ENCODE data around the gene CDKAL1.
"Not testable (repeated sequence)": the region's sequence is repeated elsewhere in the genome, so short reads cannot be mapped to it uniquely, and the experiment has no call there.

CDKAL1 gene

DNA sequence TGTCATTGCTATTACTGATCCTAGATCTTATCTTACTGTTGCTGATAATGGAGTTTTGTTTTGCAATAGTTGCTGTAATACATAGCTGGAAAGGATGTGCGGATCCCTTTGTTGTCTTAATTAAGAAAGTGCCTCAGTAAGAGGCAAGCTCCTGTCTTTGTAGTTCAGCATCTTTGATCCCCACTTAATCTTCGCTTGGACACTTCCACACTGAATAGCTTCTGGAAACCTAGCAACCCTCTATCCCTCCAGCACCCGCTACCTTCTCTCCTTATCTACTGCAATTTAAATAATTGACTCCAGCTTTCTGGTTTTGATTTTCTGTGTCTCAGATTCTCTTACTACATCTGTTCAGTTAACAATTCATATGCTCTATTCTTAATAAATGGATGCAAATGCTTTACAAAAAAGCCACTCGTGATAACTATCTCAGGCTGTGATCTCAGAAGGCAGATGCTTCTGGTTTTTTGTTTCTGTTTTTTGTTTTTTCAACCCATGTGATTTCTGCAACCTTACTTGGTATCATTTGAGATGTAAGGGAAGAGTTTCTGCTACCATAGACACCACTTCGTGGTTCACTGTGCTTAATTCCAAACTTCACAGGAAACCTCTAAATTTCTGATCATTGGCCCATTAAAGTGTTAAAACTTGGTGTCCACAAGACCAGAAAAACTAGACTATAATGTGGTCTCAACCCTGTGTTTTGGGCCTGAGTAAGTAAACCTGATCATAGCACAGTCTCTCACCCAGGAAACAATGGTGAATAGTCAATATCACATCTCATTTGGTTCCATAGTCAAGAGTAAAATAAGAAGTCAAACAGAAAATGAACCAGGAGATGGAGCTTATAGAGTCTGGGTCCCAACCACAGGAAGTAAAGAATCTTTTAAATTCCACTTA is 707.2 kb downstream of the CDKAL1 start:
- no peak for DNase-seq

DNA sequence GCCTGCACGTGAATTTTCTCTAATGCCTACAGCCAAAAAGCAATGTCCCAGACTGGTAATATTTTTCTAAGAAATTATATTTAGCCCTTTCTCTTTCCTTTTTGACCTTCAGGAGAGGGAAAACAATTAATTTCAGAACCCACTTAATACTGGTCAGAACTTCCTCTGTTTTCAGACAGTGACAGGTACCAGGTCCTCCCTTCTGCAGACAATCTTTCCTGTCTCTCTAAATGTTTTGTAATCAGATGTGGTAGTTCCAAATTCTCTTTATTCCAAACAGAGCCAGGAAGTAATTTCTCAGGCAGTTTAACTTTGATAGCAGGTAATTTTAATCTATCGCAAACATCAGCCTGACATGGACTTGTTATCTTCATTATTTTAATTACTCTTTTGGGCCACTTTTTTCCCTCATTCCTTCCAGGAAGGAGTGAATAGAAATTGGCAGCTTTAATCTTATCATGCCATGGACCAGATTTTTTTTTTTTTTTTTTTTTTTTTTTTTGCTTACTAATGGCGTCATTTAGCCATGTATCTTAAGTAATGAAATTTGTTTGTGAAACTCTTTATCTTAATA is 710.7 kb downstream of the CDKAL1 start:
- DNase-seq: no peak

DNA sequence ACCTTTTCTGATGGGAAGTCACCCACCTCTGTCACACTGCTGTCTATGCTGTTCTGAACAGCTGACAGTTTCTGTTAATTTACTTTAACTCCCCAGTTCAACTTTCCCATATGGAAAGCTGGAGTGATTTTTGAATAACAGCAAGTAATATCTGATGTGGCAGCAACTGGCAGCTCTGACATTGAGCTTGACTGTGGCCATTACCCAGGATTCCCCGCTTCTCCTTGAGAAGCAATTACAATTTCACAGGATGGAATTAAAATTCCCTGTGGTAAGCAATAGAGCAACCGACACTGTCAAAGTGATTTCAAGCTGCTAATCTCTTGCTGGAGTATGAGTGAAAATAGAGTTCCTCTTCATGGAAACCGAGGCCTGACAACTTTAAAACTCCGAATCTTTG is 711.2 kb downstream of the CDKAL1 start:
- DNase-seq: no peak

DNA sequence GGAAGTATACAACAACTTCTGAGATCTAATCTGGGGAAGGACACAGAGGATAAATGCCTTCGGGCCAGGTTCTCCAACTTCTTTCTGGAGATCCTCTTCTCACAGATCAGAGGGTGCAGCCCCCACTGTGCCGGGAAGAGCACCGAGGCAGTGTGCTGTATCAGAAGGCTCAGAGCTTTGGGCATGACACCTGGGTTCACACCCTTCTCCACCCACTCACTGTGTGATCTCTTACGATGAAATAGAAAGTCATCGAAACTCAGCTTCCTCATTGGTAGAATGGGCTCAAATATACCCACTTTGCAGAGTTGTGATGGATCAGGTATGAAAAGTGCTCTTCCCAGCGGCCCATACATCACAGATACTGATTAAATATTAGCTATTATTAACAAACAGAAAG is 711.8 kb downstream of the CDKAL1 start:
- no peak for DNase-seq

- not testable (repeated sequence) for DNase-seq
These were observed 720.2 kb downstream of the CDKAL1 start for GRCh38 chr6:21254460-21254859.

GRCh38 chr6:21256197-21256596 is 721.9 kb downstream of the CDKAL1 start:
- DNase-seq: no peak

DNA sequence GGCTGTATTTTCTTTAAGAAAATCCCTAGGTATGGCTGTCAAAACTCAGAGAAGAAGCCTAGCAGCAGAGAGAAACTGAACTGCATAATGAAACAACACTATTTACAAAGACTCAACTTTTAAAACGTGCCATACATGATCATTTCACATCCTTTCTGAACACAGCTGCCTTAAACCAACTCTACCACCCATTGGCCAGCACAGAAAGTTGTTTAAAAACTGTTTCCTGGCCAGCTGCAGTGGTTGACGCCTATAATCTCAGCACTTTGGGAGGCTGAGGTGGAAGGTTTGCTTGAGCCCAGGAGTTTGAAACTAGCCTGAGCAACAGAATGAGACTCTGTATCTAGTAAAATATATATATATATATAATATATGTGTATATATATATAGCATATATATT is 722.9 kb downstream of the CDKAL1 start:
- no peak for DNase-seq

DNA sequence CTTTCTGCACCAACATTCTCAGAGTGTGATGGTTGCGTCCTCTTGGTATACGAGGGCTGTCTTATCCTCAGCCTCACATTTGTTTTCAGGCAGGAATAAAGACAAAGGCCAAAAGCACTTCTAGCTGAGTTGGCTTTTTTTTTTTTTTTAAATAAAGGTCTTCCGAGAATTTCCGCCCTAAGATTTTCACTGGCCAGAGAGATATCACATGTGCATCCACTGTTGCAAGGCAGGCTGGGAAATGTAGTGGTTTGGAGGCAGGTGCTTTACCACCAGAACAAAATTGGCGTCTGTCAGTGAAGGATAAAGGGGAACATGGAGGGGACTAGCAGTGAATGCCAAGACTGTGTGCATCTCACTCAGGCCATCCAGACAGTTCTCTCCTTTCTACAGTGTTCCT is 724.4 kb downstream of the CDKAL1 start:
- no peak for DNase-seq

GRCh38 chr6:21259660-21260059 is 725.4 kb downstream of the CDKAL1 start:
- no peak for DNase-seq

DNA sequence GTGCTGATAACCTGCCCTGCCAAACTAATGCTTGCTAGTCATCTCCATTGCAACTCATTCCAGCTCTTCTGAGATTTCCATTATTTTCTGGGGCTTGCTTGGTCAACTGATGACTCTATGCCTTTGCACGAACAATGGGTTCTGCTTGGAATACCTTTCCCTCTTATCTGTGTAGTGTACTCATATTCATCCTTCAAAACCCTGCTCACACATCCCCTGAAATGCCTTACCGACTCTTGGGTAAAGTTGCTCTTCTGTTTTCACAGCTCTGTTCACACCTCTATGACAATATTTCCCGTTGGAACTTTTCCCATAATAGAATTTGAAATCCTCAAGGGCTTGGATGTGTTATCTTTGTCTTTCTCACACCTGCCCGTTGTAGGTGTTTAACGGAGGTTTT is 728.2 kb downstream of the CDKAL1 start:
- DNase-seq: no peak

GRCh38 chr6:21263531-21264287 is 729.5 kb downstream of the CDKAL1 start:
- no peak for DNase-seq

- DNase-seq: no peak
These were observed 730.2 kb downstream of the CDKAL1 start for GRCh38 chr6:21264288-21265033.

DNA sequence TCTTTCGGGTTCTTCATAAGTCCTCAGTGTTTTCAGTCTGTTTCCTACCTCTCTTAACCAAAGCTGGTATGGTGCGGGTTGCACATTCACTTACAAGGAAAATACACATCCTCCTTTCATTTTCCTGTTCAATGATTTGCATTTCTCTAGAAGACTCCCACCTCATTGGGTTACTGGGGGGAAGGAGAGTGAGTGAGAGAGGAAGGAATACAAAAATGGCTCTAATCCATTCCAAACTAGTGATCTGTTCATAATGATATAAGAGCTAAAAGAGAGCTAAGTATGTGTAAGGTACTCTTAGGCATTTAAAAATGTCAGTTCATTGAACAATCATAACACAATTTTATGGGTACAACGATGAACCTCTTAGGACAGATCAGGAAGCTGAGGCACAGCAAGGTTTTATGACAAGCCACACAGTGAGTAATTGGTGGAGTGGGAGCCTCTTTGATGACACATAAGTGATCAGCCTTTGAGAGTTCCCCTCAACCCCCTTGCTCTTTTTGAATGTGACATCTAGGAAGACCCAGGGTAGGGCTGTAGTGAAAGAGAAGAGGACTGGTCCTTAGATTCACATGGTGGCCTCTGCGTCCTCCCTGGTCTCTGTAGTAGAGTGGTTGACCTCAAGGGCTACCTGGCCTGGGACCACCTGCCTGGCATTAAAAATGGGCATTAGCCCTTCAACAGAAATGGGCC is 730.9 kb downstream of the CDKAL1 start:
- no peak for DNase-seq

- DNase-seq: no peak
These were observed 731.4 kb downstream of the CDKAL1 start for GRCh38 chr6:21265730-21266044.

DNA sequence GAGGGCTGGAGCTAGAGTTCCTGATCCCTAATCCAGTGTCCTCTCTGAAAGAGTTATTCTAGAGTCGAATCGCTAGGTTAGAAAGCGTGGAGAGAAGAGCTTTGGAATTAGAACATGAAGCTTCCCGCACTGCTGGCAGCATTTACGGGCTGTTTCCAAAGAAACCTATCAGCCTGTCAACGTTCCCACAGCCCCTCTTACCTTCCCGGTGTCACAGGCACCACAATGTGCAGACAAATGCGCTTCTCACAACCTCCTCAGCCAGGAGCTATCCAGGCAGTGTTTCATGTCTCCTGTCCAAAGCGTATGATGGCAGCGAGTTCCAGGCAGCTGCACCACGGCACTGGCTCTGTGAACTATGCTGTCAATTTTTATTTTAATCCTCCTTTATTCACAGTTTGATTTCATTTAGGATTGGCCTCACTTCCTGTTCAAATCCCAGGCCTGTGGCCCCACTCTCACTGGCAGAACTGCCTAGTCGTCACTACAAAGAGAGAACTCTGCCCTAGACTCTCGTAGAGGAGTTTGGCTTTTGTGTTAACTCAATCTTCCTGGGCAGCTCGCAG is 736.5 kb downstream of the CDKAL1 start:
- DNase-seq: no peak

GRCh38 chr6:21271428-21272155 is 737.3 kb downstream of the CDKAL1 start:
- DNase-seq: no peak

GRCh38 chr6:21273451-21273850 is 739.2 kb downstream of the CDKAL1 start:
- no peak for DNase-seq

GRCh38 chr6:21274851-21275250 is 740.6 kb downstream of the CDKAL1 start:
- DNase-seq: no peak

DNA sequence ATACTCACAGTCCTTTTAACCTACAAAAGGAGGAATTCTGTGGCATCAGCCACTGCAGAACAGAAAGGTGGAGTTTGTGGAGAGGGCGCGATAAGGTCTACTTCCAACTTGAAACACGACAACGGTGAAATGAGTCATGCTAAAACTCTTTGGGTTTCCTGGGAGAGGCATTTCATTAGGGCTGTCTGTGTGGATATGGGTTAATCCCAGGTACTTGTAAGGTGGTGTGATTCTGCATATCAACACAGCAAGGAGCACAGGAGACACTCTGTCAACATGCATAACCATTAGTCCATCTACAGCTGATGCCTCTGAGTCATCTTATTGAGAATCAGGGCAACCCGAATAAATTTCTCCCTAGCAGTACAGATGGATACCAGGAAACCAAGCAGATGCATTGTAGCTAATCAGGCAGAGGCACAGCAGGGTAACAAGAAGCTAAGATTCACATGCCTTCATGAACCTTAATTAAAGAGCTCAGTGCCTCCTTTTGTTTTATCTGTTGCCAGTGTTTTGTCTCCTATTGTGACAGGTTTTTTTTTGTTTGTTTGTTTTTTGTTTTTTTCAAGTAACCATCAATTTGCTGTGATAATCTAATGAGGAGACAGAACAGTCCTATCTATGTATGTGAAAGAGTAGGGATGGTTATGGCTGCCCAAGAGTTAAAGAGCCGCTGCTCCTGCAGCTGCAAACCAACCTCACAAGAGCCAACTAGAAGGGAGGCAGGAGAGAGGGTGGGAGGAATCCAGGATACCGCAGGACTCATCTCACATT is 743.5 kb downstream of the CDKAL1 start:
- DNase-seq: no peak

DNA sequence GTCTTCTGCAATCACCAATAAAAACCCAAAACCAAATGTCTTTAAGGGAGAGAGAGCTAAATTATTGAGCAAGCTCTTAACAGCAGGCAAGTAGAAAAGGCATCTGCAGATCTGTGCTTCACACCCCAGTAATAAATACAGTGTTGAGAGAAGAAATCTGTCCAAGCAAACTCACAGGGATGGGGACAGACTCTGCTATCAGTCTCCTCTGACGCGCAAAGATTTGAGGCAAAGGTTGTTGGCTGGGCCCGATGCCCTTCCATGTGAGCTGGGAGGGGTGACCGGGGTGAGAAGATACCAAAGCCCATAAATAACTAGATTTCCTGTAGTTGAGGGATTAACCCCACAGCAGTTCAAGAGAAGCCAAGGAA is 744.1 kb downstream of the CDKAL1 start:
- no peak for DNase-seq

GRCh38 chr6:21279619-21280018 is 745.4 kb downstream of the CDKAL1 start:
- DNase-seq: no peak

Measured in CD4-positive, alpha-beta T cell treated with Interleukin-4 for 1 hour (primary cell).